ENCODE data around the gene RTP3. TPM values are rescaled to one million over a fixed set of nuclear protein-coding genes. Genes with fewer than 3 reads are reported as not detected.

Gene RTP3
- total RNA-seq, 4 donors from 2014 or later: not detected

DNA sequence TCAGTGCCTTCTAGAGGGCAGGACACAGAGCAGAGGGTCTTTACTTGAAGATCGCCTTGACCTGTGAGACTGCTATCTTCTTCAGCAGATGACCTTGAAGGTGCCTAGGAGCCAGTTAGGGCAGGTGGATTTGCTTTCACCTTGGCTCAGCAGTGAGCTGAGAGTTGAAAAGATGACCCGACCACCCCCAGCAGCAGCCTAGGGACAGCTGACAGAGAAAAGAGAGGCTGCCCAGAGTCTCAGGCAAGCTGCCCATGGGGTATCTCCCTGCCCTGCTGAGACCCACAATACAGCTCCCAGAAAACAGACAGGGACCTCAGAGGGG is 32.6 kb upstream of the RTP3 start:
- Histone ChIP-seq H3K9me3 (no peaks in the 10 kb centered on the region), H3K4me3 (no peak overlapping the region), H3K27ac (no peak overlapping the region), H3K36me3 (no peaks in the 10 kb centered on the region), H3K27me3 (peaks cover 0 to 47% (median 2%) of the 10 kb centered on the region in 4 donors), H3K4me1 (peaks cover 0 to 32% (median 4%) of the 10 kb centered on the region in 3 donors)
- TF ChIP-seq, protein P1, sequence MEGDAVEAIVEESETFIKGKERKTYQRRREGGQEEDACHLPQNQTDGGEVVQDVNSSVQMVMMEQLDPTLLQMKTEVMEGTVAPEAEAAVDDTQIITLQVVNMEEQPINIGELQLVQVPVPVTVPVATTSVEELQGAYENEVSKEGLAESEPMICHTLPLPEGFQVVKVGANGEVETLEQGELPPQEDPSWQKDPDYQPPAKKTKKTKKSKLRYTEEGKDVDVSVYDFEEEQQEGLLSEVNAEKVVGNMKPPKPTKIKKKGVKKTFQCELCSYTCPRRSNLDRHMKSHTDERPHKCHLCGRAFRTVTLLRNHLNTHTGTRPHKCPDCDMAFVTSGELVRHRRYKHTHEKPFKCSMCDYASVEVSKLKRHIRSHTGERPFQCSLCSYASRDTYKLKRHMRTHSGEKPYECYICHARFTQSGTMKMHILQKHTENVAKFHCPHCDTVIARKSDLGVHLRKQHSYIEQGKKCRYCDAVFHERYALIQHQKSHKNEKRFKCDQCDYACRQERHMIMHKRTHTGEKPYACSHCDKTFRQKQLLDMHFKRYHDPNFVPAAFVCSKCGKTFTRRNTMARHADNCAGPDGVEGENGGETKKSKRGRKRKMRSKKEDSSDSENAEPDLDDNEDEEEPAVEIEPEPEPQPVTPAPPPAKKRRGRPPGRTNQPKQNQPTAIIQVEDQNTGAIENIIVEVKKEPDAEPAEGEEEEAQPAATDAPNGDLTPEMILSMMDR (IDR thresholded peaks at IDR 0.05): no peak
- intact Hi-C loops (cut with DNase I): no loop called here
- no peak for DNase-seq
- 0 to 63% methylated on average over 1 of the region's 2 CpGs for WGBS, 2 donors

DNA sequence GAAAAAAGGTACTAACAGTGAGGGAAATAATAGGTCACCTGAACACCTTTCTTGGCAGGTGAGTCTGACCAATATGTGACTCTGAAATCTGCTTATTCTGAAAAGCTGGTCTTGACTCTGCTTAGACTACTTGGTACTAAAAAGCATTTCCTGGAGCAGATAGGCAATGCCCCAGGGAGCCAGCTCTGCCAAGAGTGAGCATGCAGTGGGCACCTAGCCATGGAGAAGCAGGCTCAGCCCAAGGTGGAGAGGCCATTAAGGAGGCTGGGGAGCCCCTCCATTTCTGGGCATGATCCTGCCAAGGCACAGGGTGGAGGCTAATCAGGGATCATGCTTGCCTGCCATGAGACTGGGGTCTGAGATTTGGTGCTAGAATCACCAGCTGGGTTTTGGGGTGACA is 31.5 kb upstream of the RTP3 start:
- Histone ChIP-seq H3K27me3 (peaks cover 0 to 44% (median 2%) of the 10 kb centered on the region in 4 donors), H3K4me3 (no peak overlapping the region), H3K27ac (no peak overlapping the region), H3K4me1 (peaks cover 0 to 32% (median 4%) of the 10 kb centered on the region in 3 donors), H3K36me3 (no peaks in the 10 kb centered on the region), H3K9me3 (no peaks in the 10 kb centered on the region)
- no peak for DNase-seq
- no peak for TF ChIP-seq POLR2A (IDR thresholded peaks at IDR 0.05)
- TF ChIP-seq, protein P1 (IDR thresholded peaks at IDR 0.05): no peak
- intact Hi-C loops (cut with DNase I): no loop called here

DNA sequence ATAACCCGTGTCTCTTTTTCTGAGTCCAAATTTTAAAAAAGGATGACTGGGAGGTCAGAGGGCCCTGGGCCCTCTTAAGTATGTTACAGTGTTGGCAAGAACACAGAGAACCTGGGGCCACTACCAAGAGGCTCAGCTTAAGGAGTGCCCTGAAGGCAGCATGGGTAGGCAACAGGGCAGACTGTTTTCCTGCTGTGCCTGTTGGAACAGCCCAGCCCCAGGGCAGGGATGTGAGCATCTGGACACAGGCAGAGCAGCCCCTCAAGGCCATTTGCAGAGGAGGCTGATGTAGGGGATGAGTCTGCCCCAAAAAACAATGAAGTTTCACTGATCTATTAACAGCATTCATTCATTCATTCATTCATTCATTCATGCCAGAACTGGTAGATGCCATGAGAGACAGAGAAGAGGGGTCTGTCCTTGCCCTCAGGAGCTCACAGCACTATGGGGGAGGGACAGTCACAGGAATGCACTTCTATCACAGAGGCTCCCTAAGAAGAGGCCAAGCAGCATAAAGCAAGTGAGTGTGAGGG is 30.8 kb upstream of the RTP3 start:
- TF ChIP-seq, protein P1 (IDR thresholded peaks at IDR 0.05): no peak
- no peak for TF ChIP-seq POLR2A (IDR thresholded peaks at IDR 0.05)
- Histone ChIP-seq H3K4me3 (no peak overlapping the region), H3K36me3 (no peaks in the 10 kb centered on the region), H3K27me3 (peaks cover 0 to 49% (median 2%) of the 10 kb centered on the region in 4 donors), H3K4me1 (peaks cover 0 to 32% (median 4%) of the 10 kb centered on the region in 3 donors), H3K9me3 (no peaks in the 10 kb centered on the region), H3K27ac (no peak overlapping the region)
- 41 to 53% methylated on average over 1 of the region's 1 CpG for WGBS, 2 donors
- intact Hi-C loops (cut with DNase I): no loop called here
- DNase-seq: no peak

DNA sequence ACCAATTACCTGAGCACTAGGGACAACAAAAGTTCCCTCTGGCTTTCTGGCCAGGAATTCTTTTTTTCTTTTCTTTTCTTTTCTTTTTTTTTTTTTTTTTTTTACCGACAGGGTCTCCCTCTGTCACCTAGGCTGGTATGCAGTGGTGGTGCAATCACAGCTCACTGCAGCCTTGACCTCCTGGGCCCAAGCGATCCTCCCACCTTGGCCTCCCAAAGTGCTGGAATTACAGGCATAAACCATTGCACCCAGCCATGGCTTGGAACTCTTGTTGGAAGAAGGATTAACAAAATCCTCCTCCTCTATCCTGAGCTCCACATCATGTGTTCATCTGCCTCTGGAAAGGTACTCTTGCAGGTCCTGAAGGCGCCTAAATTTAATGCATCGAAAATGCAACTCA is 30.2 kb upstream of the RTP3 start:
- Histone ChIP-seq H3K9me3 (no peaks in the 10 kb centered on the region), H3K36me3 (no peaks in the 10 kb centered on the region), H3K27me3 (peaks cover 0 to 48% (median 2%) of the 10 kb centered on the region in 4 donors), H3K4me1 (peaks cover 0 to 32% (median 4%) of the 10 kb centered on the region in 3 donors), H3K27ac (no peak overlapping the region), H3K4me3 (no peak overlapping the region)
- DNase-seq: no peak
- TF ChIP-seq, protein P1 (IDR thresholded peaks at IDR 0.05): no peak
- TF ChIP-seq POLR2A (IDR thresholded peaks at IDR 0.05): no peak
- intact Hi-C loops (cut with DNase I): no loop called here
- WGBS, 2 donors: 88 to 95% methylated on average over 4 of the region's 4 CpGs

DNA sequence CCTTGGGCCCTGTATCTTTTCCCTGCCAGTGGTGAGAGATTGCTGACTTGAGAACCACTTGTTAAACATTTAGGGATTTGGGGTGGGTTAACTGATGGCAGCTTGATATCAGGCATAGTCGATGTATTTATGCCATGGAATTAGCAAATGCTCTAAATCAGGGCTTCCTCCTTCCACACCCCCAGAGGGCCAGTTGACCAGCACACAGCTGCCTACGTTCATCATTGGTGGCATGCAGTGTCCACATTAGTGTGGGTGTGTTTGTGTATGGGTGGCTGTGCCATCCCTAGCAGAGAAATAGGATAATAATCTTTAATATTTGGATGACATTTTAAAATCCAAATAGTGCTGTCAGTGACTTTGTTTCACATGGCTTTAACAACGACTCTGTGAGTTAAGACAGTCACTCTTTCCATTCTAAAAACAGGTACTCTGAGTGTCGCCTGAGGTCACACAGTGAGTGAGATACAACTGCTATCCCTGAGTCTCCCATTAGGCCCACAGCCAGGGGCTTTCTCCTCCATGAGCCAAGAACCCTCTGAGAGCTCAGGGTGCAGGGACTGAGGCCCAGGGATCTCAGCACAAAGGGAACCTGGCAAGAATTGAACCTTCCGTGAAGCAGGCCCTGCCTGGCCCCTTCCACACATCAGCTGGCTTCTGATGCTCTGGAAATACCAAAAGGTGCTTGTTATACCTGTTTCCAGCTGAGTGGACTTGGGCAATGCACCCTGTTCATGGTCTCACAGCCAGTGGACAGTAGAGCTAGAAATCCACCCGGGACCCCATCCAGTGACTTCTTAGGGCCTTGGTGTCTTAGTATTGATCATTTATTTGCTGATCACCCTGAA is 28.8 kb upstream of the RTP3 start:
- 65 to 81% methylated on average over 5 of the region's 6 CpGs for WGBS, 2 donors
- peaks cover 0 to 25% (median 4%) of the 10 kb centered on the region in 3 donors for H3K4me1 ChIP-seq
- intact Hi-C loops (cut with DNase I): no loop called here
- H3K4me3 ChIP-seq: no peak overlapping the region
- TF ChIP-seq, protein P1 (IDR thresholded peaks at IDR 0.05): no peak
- TF ChIP-seq POLR2A (IDR thresholded peaks at IDR 0.05): no peak
- no peak overlapping the region for H3K27ac ChIP-seq
- H3K36me3 ChIP-seq: no peaks in the 10 kb centered on the region
- H3K9me3 ChIP-seq: no peaks in the 10 kb centered on the region
- peaks cover 0 to 39% (median 2%) of the 10 kb centered on the region in 4 donors for H3K27me3 ChIP-seq
- no peak for DNase-seq

All from esophagus squamous epithelium (tissue), 5 donors.